GM12864 (cell line): ENCODE results near the gene VIPR2.

Source experiments
- DNase-seq: peaks from one replicate; pipeline ENCODE4 v3.0.0-alpha.2; 2011; ENCODE audit warnings: low read depth
- H3K4me3 ChIP-seq: 2 replicates; pipeline ENCODE4 v1.5.1; 2011; ENCODE audit warnings: mild to moderate bottlenecking, low read depth, low read length, control low read depth
- TF ChIP-seq, protein P1 (sequence below): IDR thresholded peaks from 2 replicates; pipeline ENCODE4 v1.5.1; 2011; ENCODE audit warnings: low read depth, mild to moderate bottlenecking, moderate library complexity, low read length, control low read depth, inconsistent platforms; ENCODE audit errors: missing control alignments

The VIPR2 gene

DNA sequence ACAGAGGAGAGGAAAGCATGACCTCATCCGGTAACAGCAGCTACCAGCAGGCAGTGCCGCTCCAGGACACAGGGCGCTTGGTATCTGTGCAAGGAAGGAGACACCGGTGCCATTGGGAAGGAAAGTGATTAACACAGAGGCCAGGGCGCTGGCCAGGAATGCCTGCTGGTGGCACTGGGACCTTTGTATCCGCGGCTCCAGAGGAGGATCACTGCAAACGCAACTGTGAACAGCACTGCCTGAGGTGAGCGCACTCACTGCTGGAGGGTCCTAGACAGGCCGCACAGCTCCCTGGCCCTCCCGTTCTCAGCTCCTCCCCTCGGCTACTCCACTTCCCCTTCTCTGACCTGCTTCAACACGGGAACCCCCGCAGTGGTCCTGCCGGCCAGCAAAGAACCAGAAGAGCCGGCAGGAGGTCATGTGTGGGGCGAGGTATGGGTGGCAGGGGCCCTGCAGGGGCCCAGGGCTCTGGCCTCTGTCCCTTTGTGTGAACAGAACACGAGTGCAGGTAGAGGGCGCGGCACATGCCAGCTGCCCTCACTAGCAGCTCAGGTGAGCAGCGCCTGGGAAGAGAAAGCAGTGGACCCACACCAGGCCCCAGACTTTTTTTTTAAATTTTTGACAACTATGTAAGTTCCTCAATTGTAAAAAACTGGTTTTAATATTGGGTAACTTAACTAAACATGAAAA lies 107.6 kb downstream of the VIPR2 start:
- TF ChIP-seq, protein P1, sequence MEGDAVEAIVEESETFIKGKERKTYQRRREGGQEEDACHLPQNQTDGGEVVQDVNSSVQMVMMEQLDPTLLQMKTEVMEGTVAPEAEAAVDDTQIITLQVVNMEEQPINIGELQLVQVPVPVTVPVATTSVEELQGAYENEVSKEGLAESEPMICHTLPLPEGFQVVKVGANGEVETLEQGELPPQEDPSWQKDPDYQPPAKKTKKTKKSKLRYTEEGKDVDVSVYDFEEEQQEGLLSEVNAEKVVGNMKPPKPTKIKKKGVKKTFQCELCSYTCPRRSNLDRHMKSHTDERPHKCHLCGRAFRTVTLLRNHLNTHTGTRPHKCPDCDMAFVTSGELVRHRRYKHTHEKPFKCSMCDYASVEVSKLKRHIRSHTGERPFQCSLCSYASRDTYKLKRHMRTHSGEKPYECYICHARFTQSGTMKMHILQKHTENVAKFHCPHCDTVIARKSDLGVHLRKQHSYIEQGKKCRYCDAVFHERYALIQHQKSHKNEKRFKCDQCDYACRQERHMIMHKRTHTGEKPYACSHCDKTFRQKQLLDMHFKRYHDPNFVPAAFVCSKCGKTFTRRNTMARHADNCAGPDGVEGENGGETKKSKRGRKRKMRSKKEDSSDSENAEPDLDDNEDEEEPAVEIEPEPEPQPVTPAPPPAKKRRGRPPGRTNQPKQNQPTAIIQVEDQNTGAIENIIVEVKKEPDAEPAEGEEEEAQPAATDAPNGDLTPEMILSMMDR = no peak
- H3K4me3 ChIP-seq = no peak overlapping the region
- no peak for DNase-seq

DNA sequence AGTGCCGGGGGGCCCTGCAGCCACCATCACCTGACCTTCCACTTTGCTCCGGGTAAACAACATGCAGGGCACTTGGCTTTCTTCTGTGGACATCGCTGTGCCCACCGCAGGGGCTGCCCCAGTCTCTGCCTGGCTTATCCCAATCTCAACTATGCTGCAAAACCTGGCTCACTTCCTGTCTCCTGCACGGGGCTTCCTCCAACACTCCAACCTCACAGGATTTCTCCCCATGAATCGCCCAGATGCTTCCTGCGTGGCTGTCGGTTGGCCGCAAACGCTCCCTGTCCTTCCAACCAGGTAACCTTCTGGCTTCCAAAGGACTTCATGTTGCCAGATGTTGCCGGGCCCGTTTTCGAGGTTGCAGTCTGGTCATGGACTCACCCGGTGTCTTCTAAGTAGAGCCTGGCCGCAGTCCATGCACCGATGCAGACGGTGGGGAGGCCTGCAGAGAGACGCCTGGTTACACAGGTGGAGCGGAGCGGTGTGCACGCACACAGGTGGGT lies 109.0 kb downstream of the VIPR2 start:
- H3K4me3 ChIP-seq = no peak overlapping the region
- TF ChIP-seq, protein P1 = no peak
- no peak for DNase-seq

DNA sequence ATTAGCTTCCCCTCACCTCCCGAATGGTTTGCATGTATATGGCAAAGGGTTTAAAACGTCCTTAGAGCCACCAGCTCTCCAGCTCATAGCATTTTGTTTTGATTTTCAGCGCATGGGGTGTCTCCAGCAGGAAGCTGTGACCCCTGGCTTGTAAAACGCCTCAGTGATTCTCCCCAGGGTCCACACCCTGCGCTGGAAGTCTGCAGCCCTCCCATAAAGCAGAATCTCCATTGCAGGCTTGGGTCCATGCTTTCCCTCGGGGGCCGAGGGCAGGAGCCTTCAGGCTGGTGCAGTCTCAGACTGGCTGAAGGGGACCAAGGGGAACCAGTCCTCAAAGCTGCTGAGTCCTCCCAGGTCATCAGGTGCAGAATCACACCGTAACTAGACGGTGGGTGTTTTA lies 109.7 kb downstream of the VIPR2 start:
- H3K4me3 ChIP-seq = no peak overlapping the region
- no peak for DNase-seq
- TF ChIP-seq, protein P1 = no peak

DNA sequence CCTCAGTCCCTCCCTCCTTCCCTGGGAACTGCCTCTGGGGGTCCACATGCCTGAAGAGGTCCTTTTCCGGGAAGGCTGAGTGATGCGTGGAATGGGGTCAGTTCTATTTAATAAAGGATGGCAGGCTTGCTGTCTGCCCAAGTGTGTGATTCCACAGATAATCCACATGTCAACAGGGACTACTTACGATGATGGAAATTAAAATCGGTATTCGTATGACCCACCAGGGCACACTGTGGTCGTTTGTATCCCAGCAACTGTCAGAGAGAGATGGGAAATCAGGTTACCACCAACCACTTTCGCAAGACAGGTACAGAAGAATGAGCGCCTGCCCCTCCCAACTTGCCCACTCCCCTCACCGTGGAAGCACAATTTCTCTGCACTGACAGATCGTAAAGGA lies 110.3 kb downstream of the VIPR2 start:
- TF ChIP-seq, protein P1 = no peak
- no peak for DNase-seq
- H3K4me3 ChIP-seq = no peak overlapping the region

DNA sequence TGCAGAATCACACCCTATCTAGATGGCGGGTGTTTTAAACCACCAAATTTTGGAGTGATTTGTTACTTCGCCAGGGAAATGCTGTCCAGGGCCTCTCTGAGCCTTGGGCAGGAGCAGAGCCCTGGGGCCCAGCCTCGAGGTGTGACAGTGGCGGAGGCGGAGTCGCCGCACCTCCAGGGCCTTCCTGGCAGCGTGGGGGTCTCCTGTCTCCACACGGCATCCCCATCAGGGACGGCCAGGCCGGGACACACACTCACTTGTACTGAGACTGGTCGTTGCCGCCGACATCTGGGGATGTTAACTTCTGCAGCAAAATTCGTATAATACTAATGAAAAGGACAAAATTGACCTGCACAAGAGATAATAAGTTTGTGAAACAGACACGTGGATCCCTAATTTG lies 110.7 kb downstream of the VIPR2 start:
- no peak overlapping the region for H3K4me3 ChIP-seq
- no peak for DNase-seq
- TF ChIP-seq, protein P1 = no peak

DNA sequence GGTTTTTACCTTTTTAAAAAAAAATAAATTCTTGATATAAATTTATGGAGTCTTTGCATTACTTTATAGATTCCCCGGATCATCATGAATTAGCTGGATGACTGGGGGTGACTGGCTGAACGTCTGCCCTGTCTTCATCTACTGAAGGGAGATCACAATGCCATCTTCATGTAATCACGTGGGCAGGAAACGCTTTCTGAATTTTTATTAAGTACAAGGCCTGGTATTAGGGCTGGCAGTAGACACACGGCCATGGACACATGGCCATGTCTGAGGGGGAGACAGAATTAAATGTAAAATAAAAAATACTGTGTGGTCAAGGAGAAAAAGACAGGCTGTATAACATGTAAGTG lies 111.2 kb downstream of the VIPR2 start:
- TF ChIP-seq, protein P1 = no peak
- DNase-seq = no peak
- no peak overlapping the region for H3K4me3 ChIP-seq
